ENCODE measurements around the gene OVOL2. TPM values are rescaled to one million over a fixed set of nuclear protein-coding genes. Genes with fewer than 3 reads are reported as not detected.

OVOL2 gene
- total RNA-seq, 1 experiment from 2014 or later = not detected

DNA sequence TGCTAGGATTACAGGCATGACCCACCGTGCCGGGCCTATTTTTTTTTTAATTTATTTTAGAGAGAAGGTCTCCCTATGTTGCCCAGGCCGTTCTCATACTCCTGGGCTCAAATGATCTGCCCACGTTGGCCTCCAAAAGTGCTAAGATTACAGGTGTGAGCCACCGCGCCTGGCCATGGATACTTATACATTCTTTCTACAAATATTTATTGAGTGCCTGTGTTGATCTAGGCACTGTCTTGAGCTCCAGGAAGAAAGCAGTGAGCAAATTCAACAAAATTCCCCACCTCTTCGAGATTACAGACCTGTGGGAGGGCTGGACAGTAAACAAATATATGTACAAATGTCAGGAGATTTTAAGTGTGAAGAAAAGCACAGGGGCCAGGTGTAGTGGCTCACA is 51.0 kb downstream of the OVOL2 start:
- H3K27me3 ChIP-seq (ENCODE audit: low read length) = no peaks in the 10 kb centered on the region
- no peak overlapping the region for H3K4me2 ChIP-seq (ENCODE audit: low read depth, low read length, poor library complexity, severe bottlenecking)
- no peak overlapping the region for H2AFZ ChIP-seq (ENCODE audit: low read length)
- no peaks in the 10 kb centered on the region for H3K36me3 ChIP-seq (ENCODE audit: insufficient read depth, low read length)
- H3K4me1 ChIP-seq (ENCODE audit: low read length) = no peaks in the 10 kb centered on the region
- H3K79me2 ChIP-seq (ENCODE audit: low read length) = no peaks in the 10 kb centered on the region
- H3K9ac ChIP-seq (ENCODE audit: low read length) = no peak overlapping the region
- H3K9me2 ChIP-seq (replicated peaks; ENCODE audit: insufficient read depth, low read length) = no peaks in the 10 kb centered on the region
- no peak overlapping the region for H3K27ac ChIP-seq (ENCODE audit: low read length)
- DNase-seq = no peak
- H3K4me3 ChIP-seq (ENCODE audit: low read length) = no peak overlapping the region
- no peaks in the 10 kb centered on the region for H3K9me3 ChIP-seq (ENCODE audit: low read length)
- H4K20me1 ChIP-seq (ENCODE audit: insufficient read depth, low read depth, low read length) = no peaks in the 10 kb centered on the region

DNA sequence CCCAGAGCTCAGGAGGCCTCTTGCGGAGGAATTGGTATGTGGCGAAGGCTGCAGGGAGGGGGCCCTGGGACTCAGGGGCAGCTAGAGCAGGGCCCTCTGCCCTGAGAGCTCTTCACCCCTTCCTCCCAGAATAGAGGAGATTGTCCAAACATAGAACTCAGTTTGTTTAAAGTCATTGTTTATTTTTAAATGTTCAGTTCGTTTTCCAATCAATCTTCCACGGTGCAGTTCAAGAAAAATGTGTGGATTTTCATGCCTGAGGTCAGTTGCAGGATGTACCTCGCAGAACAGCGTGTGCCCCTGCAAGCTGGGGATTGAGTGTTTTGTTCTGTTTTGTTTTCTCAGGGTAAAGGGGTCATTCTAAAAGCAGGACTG is 51.7 kb downstream of the OVOL2 start:
- Histone ChIP-seq H3K4me3 (ENCODE audit: low read length) (no peak overlapping the region), H3K79me2 (ENCODE audit: low read length) (no peaks in the 10 kb centered on the region), H3K27ac (ENCODE audit: low read length) (no peak overlapping the region)

DNA sequence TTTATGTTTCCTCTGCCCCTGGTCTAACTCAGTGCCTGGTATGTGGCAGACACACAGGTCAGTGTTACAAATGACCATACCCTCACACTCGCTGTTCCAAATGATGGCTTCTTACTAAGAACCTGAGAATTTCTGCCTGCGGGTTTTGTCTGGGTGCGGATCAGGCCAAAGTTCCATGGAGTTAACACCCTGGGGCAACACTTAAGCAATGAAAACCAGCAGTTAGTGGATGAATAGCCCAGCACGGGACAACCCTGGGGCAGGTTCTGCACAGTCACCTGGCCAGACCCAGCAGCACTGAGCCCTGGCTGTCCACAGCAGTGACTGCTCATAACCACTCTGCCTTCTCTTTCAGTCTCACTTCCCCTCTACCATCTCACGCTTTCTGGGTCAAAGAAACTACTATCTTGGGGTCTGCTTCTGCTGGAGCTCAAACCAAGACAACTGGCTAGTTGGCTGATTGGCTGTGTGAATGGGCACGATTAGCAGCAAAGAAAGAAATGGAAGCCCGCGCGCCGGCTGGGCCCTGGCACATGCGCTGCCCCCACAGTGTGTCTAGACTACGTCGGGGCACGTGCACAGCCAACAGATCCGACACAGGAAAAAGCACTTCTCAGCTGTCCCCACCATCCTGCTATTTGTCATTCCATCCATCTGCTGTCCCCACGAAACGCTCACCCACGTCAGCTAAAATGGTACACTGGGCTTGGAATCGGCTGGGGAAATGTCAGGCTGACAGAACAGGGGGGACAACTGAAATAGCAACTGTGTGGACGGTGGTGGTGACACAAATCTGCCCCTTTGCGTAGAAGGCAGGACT is 52.3 kb downstream of the OVOL2 start:
- no peak overlapping the region for H2AFZ ChIP-seq (ENCODE audit: low read length)
- H3K9me2 ChIP-seq (replicated peaks; ENCODE audit: insufficient read depth, low read length) = no peaks in the 10 kb centered on the region
- no peaks in the 10 kb centered on the region for H3K9me3 ChIP-seq (ENCODE audit: low read length)
- H3K27ac ChIP-seq (ENCODE audit: low read length) = no peak overlapping the region
- no peak overlapping the region for H3K9ac ChIP-seq (ENCODE audit: low read length)
- H3K4me1 ChIP-seq (ENCODE audit: low read length) = no peaks in the 10 kb centered on the region
- no peaks in the 10 kb centered on the region for H4K20me1 ChIP-seq (ENCODE audit: insufficient read depth, low read depth, low read length)
- no peaks in the 10 kb centered on the region for H3K27me3 ChIP-seq (ENCODE audit: low read length)
- no peak for DNase-seq
- H3K4me3 ChIP-seq (ENCODE audit: low read length) = no peak overlapping the region
- H3K4me2 ChIP-seq (ENCODE audit: low read depth, low read length, poor library complexity, severe bottlenecking) = no peak overlapping the region
- no peaks in the 10 kb centered on the region for H3K36me3 ChIP-seq (ENCODE audit: insufficient read depth, low read length)
- no peaks in the 10 kb centered on the region for H3K79me2 ChIP-seq (ENCODE audit: low read length)

More for the DNA sequence above, 51.7 kb downstream of the OVOL2 start:
- Histone ChIP-seq H3K4me2 (ENCODE audit: low read depth, low read length, poor library complexity, severe bottlenecking) (no peak overlapping the region), H3K9me2 (replicated peaks; ENCODE audit: insufficient read depth, low read length) (no peaks in the 10 kb centered on the region), H3K9ac (ENCODE audit: low read length) (no peak overlapping the region), H4K20me1 (ENCODE audit: insufficient read depth, low read depth, low read length) (no peaks in the 10 kb centered on the region), H3K36me3 (ENCODE audit: insufficient read depth, low read length) (no peaks in the 10 kb centered on the region), H3K27me3 (ENCODE audit: low read length) (no peaks in the 10 kb centered on the region), H2AFZ (ENCODE audit: low read length) (no peak overlapping the region), H3K4me1 (ENCODE audit: low read length) (no peaks in the 10 kb centered on the region), H3K9me3 (ENCODE audit: low read length) (no peaks in the 10 kb centered on the region)
- no peak for DNase-seq

DNA sequence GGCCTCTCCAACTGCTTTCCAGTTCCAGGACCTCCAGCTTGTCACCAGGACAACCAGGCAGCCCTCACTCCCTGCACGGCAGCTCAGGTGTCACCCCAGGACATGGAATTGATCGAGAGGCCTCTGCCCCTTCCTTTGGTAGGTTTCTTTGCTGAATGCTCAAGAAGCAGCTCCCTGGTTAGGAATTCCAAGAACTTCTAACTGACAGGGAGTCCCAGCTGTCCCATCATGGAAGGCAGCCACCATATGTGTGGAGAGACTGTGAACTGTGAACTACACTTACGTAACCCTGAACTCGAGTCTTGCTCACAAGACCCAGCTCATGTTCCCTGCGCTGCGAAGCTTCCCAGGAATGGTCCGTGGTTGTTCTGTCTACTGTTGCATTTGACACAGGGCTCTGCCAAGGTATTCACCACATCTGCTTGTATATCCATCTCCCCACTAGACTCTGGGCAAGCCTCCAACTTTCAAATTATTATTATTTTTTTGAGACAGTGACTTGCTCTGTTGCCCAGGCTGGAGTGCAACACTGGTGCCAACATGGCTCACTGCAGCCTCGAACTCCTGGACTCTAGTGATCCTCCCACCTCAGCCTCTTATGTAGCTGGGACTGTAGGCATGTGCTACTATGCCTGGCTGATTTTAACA is 53.2 kb downstream of the OVOL2 start:
- H3K27ac ChIP-seq (ENCODE audit: low read length) = no peak overlapping the region
- H3K9me3 ChIP-seq (ENCODE audit: low read length) = no peaks in the 10 kb centered on the region
- H3K9me2 ChIP-seq (replicated peaks; ENCODE audit: insufficient read depth, low read length) = no peaks in the 10 kb centered on the region
- no peak overlapping the region for H3K9ac ChIP-seq (ENCODE audit: low read length)
- no peak overlapping the region for H3K4me2 ChIP-seq (ENCODE audit: low read depth, low read length, poor library complexity, severe bottlenecking)
- H3K4me3 ChIP-seq (ENCODE audit: low read length) = no peak overlapping the region
- H3K36me3 ChIP-seq (ENCODE audit: insufficient read depth, low read length) = no peaks in the 10 kb centered on the region
- no peaks in the 10 kb centered on the region for H4K20me1 ChIP-seq (ENCODE audit: insufficient read depth, low read depth, low read length)
- no peaks in the 10 kb centered on the region for H3K79me2 ChIP-seq (ENCODE audit: low read length)
- H3K27me3 ChIP-seq (ENCODE audit: low read length) = no peaks in the 10 kb centered on the region
- no peaks in the 10 kb centered on the region for H3K4me1 ChIP-seq (ENCODE audit: low read length)
- DNase-seq = peak; percentile 11
- H2AFZ ChIP-seq (ENCODE audit: low read length) = no peak overlapping the region

DNA sequence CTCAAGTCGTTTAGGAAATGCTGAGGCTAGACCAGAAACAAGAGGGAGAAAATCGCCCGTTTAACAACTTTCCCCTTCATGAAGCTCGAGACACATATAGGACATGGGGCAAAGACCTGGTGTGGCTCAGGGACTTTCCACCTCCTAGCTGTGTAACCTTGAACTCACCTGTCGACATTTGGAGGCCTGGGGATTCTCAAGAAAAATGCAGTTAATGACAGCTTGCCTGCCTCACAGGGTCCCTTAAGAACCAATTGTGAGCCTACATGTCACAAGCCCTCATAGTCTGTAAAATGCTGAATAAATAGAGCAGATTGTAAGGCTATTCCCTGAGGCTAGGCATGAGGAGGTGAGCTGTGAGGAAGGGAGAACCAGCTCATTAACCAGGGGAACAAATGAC is 53.8 kb downstream of the OVOL2 start:
- Histone ChIP-seq H2AFZ (ENCODE audit: low read length) (no peak overlapping the region), H3K4me1 (ENCODE audit: low read length) (no peaks in the 10 kb centered on the region), H3K4me2 (ENCODE audit: low read depth, low read length, poor library complexity, severe bottlenecking) (no peak overlapping the region), H4K20me1 (ENCODE audit: insufficient read depth, low read depth, low read length) (no peaks in the 10 kb centered on the region), H3K36me3 (ENCODE audit: insufficient read depth, low read length) (no peaks in the 10 kb centered on the region), H3K9ac (ENCODE audit: low read length) (no peak overlapping the region), H3K4me3 (ENCODE audit: low read length) (no peak overlapping the region), H3K27me3 (ENCODE audit: low read length) (no peaks in the 10 kb centered on the region), H3K9me2 (replicated peaks; ENCODE audit: insufficient read depth, low read length) (no peaks in the 10 kb centered on the region), H3K79me2 (ENCODE audit: low read length) (no peaks in the 10 kb centered on the region), H3K9me3 (ENCODE audit: low read length) (no peaks in the 10 kb centered on the region), H3K27ac (ENCODE audit: low read length) (no peak overlapping the region)
- peak; percentile 5 for DNase-seq

DNA sequence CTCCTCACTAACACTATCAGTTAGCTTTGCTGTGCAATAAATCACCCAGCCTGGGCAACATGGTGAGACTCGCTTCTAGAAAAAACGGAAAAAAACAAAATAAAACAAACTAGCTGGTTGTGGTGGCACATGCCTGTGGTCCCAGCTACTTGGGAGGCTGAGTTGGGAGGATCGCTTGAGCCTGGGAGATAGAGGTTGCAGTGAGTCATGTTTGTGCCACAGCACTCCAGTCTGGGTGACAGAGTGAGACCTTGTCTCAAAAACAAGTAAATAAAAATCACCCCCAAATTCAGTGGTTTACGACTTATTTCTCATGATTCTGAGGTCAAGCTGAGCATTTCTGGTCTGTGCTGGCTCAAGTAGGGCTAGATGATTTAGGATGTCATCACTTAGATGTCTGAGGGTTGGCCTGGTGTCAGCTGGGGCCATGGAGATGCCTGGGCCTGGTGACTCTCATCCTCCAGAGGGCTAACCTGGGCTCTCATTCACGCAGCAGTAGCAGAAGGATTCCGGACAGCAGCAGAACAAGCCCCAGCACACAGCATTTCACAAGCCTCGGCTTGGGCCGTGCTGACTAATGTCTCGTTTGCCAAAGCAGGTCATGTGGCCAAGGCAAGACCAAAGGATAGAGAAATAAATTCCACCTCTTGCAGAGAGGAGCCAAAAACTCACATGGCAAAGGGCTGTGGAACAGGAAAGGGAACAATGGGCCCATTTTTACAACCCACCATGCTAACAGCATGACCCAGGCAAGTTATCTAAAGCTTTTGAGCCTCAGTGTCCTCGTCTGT is 56.4 kb downstream of the OVOL2 start:
- DNase-seq = no peak
- Histone ChIP-seq H2AFZ (ENCODE audit: low read length) (no peak overlapping the region), H3K27me3 (ENCODE audit: low read length) (no peaks in the 10 kb centered on the region; the same call in 1 of the 2 replicates), H3K9ac (ENCODE audit: low read length) (no peak overlapping the region), H3K9me3 (ENCODE audit: low read length) (no peaks in the 10 kb centered on the region), H3K79me2 (ENCODE audit: low read length) (no peaks in the 10 kb centered on the region), H3K9me2 (replicated peaks; ENCODE audit: insufficient read depth, low read length) (no peaks in the 10 kb centered on the region), H3K4me2 (ENCODE audit: low read depth, low read length, poor library complexity, severe bottlenecking) (no peak overlapping the region), H3K4me3 (ENCODE audit: low read length) (no peak overlapping the region), H3K4me1 (ENCODE audit: low read length) (peaks cover 2% of the 10 kb centered on the region), H3K27ac (ENCODE audit: low read length) (no peak overlapping the region), H3K36me3 (ENCODE audit: insufficient read depth, low read length) (no peaks in the 10 kb centered on the region), H4K20me1 (ENCODE audit: insufficient read depth, low read depth, low read length) (no peaks in the 10 kb centered on the region)

DNA sequence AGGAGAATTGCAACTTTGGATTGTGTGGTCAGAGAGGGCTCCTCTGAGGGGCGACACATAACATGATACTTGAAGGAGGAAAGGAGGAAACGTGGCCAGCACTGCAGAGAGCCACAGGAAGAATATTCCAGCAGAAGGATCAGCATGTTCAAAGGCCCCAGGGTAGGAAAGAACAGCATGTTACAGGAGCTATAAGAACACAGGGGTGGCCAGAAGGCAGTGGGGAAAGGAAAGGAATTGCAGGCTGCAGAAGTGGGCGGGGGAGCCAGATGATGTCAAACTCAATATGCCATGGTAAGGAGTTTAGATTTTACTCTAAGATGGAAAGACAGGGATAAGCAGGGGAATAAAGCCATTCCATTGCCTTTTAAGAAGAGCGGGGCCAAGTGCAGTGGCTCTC is 58.1 kb downstream of the OVOL2 start:
- H3K36me3 ChIP-seq (ENCODE audit: insufficient read depth, low read length) = no peaks in the 10 kb centered on the region
- H3K4me1 ChIP-seq (ENCODE audit: low read length) = peaks cover 9% of the 10 kb centered on the region
- no peaks in the 10 kb centered on the region; the same call in 1 of the 2 replicates for H3K27me3 ChIP-seq (ENCODE audit: low read length)
- H3K4me3 ChIP-seq (ENCODE audit: low read length) = no peak overlapping the region
- no peak overlapping the region for H3K4me2 ChIP-seq (ENCODE audit: low read depth, low read length, poor library complexity, severe bottlenecking)
- no peak overlapping the region for H3K9ac ChIP-seq (ENCODE audit: low read length)
- H3K27ac ChIP-seq (ENCODE audit: low read length) = no peak overlapping the region
- no peaks in the 10 kb centered on the region for H3K79me2 ChIP-seq (ENCODE audit: low read length)
- H2AFZ ChIP-seq (ENCODE audit: low read length) = no peak overlapping the region
- H3K9me2 ChIP-seq (replicated peaks; ENCODE audit: insufficient read depth, low read length) = no peaks in the 10 kb centered on the region
- H4K20me1 ChIP-seq (ENCODE audit: insufficient read depth, low read depth, low read length) = no peaks in the 10 kb centered on the region
- no peaks in the 10 kb centered on the region for H3K9me3 ChIP-seq (ENCODE audit: low read length)
- DNase-seq = no peak

DNA sequence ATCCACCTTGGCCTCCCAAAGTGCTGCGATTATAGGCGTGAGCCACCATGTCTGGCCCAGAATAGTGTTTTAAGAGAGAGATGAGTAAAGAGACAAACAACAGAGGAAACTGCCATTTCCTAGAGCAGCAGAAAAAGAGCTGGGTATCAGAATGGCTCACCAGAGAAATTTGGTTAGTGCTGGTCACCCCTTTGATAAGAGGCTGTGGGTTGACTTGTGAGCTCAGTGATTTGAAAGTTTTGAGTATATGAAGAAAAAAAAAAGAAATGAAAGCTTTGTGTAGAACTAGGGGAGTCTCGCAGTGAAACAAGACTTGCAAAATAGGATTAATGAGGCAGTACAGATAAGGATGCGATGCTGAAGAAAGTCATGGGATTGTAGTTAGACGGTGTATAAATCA is 59.3 kb downstream of the OVOL2 start:
- Histone ChIP-seq H3K4me3 (ENCODE audit: low read length) (no peak overlapping the region), H3K27ac (ENCODE audit: low read length) (no peak overlapping the region), H3K4me2 (ENCODE audit: low read depth, low read length, poor library complexity, severe bottlenecking) (no peak overlapping the region), H3K27me3 (ENCODE audit: low read length) (no peaks in the 10 kb centered on the region; the same call in 1 of the 2 replicates), H3K9me2 (replicated peaks; ENCODE audit: insufficient read depth, low read length) (no peaks in the 10 kb centered on the region), H3K79me2 (ENCODE audit: low read length) (no peaks in the 10 kb centered on the region), H3K9me3 (ENCODE audit: low read length) (no peaks in the 10 kb centered on the region), H3K36me3 (ENCODE audit: insufficient read depth, low read length) (no peaks in the 10 kb centered on the region), H2AFZ (ENCODE audit: low read length) (no peak overlapping the region), H4K20me1 (ENCODE audit: insufficient read depth, low read depth, low read length) (no peaks in the 10 kb centered on the region), H3K9ac (ENCODE audit: low read length) (no peak overlapping the region), H3K4me1 (ENCODE audit: low read length) (peaks cover 9% of the 10 kb centered on the region)
- no peak for DNase-seq

Measured in Karpas-422 (cell line).